Fibroblast of upper back skin (primary cell): Measurements from ENCODE around the gene SLC1A3.
A peak's percentile ranks its signal among the peaks of the same experiment; 100 is the strongest.
"Not testable (repeated sequence)": the region's sequence is repeated elsewhere in the genome, so short reads cannot be mapped to it uniquely, and the experiment has no call there.

ENCODE experiments used
- DNase-seq: peaks from one replicate; pipeline ENCODE4 v3.0.0-alpha.2; 2013

Gene SLC1A3

DNA sequence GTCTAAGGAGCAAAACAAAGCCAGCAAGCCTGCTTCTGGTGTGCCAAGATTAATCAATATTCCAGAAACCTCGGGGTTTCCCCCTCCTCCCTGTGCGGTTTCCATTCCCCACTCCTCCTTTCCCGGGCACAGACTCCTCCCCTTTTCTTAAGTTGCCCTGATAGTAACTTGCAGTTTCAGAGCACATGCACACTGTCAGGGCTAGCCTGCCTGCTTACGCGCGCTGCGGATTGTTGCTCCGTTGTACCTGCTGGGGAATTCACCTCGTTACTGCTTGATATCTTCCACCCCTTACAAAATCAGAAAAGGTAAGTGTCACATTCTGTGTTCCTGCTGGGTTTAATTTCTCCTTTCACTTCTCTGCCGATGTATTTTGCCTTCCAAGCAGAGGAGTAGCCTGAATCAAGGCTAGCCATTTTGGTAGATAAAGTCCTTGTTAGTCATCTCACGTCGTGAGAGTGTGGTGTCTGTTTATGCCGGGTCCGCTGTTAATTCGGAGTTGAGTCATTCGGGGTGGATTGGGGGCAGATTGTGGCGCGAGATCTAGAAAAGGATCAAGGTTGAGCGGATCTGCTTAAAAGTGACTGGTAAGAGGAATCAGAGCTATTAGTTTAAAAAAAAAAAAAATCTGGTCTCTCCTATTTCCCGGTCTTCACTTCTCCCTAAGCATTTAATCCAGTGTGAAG, at the start of gene SLC1A3:
Gene SLC1A3 (plus strand): TSS at position 179 of the 686 bp plus-strand sequence. CDS start 1,818 bp downstream, outside the sequence.
- DNase-seq: peak; percentile 81

DNA sequence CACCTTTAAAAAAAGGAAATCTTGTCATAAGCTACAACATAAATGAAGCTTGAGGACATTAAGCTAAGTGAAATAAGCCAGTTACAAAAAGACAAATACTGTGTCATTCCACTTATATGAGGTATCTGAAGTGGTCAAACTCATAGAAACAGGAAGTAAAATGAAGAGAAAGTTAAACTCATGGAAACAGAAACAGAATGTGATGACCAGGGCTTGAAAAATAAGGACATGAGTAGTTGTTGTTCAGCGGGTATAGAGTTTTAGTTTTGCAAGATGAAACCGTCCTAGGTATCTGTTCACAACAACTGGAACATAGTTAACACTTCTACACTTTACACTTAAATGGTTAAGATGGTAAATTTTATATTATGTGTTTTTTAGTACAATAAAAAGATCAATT, 47.8 kb upstream of the SLC1A3 start:
- no peak for DNase-seq

DNA sequence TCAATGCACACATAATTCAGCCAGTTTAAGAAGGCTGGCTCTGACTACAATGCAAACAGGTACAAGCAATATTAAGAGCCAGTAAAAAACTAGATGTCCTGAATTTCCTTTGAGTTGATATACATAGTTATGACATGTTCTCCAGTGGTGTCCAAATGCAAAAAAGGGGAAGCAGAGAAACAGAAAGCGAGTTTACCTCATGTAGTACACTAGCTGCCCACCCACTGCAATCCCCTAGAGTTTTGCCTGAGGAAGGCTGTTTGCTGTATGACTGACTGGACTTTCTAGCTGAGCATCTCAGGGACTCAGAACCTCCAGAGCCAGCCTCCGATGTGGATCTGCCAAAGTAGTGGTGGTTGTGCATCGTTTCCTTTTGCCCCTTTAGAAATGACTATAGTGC, 44.8 kb upstream of the SLC1A3 start:
- DNase-seq: no peak

DNA sequence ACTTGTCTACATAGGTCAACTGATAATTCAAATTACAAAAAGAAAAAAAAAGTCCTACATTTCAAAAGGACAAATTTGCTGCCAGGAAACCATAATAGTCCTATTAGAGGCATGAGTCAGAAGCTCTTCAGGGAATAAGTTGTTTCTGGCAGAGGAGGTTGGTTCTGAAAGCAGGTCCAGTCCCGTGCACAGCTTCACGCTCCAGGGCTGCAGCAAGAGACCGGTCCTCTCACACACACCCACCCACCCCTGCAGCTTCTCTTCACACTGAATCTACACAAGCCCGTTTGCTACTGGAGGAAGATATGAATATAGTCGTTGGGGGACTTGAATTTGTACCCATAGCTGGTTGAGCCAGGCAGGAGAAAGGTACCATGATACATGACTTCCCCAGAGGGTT, 36.9 kb upstream of the SLC1A3 start:
- DNase-seq: peak; percentile 68

DNA sequence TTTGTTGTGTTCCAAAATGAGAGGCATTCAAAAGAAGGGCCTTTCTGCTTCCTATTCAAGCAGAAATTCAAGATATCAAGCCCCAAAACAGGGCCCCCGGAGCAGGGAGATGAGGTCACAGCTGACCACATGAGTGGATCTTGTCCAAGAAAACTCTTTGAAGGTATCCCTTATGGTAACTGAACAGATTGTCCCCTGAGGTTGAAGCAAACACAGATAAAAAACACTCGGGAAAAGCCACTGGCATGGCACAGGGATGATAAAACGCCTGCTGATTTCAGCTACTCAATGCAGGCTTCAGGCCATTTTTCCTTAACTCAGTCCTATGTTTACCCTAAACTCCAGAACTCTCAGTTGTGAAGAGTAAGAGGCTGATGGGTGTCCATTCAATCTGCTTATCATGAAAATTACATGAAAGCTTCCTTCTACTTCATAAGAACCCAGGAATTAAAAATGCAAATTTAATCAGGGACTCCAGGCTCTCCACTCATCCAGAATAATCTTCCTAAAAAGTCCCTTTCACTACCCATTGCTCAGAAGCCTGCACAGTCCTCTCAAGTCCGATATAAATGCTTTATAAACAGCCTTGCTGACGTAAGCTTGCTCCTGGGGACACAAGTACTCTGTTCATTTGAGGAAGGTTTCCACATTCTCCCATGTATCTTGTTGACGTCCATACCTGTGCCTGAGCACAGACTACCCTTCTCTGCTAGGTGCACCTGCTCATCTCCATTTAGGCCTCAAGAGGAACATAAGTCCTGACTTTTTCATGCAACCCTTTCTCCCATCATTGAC, 35.9 kb upstream of the SLC1A3 start:
- DNase-seq: peak; percentile 83

DNA sequence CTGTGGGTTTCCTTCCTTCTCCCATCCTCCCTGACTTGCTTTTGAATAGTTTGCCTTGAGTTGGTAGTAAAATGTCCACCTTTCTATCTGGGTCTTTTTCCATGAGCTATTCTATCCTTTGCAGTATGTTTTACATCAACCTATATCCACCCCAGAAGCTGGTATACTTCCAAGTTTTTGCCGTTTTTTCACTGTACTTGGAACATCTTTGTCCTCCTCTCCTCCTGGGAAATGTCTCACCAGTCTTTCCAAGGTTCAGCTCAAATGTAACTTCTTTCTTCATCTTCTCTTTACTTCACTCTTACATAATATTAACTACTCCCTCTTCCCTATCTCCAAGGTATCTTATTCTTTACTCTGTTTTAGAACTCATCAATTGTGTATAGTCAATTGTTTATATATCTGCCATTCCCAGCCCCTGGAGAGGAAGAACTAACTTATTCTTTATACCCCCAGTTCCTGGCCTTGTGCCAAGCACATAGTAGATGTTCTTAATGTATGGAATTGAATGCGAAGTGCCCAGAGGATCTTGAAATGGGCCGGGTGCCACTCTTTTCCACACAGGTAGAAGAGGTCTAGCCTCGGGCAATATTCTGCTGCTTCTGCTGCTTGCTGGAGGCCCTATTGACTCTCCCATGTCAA, 34.9 kb upstream of the SLC1A3 start:
- peak; percentile 17 for DNase-seq

DNA sequence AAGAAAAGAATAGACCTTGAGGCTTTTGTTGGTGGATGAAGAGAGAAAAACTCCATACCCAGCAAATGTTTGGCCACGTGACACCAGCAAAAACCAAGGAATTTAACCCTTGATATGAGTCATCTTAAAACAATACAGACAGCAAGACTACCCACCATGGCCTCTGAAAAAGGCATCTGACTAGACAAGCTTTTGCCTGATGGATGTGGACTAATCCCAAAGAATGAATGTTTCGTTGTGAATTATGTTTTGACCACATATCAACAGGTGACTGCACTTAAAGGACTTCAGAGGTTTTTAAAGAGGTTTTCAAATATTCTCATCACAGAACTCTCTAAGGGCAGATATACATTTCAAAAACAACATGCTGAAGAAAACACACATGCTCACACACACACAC, 33.0 kb upstream of the SLC1A3 start:
- peak; percentile 98 for DNase-seq

DNA sequence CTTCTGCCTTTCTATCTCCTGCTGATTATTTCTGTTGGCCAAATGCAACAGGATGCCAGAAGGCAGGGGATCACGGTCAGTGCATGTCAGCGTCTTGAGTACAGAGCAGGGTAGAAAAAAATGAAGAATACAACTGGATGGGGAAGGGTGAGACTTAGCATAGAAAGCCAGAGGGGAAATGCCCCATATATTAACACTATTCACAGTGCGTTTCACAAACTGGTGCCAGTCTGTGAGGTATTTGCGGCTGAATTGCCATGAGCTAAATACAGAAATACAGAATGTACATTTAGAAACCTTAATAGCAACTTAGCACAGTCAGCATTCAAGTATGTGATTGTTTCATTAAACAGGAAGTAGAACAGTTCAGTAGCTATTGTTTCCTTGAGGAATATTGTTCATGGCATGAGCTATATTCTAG, 31.0 kb upstream of the SLC1A3 start:
- peak; percentile 70 for DNase-seq

DNA sequence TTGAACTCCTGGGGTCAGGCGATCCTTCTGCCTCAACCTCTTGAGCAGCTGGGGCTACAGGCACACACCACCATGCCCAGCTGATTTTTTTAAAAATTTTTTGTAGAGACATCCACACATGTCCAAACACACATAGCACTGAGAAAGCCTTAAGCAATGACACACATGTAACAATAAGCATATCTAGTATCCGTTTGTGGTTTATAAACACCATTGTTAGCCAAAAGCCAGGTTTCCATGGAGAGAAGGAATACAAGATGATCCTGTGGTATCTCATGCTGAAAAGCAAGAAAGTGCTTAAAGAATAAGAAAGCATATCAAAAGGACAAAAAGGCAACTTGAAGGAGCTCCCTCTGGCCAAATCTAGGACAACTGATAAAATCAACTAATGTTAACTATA, 29.7 kb upstream of the SLC1A3 start:
- DNase-seq: no peak

DNA sequence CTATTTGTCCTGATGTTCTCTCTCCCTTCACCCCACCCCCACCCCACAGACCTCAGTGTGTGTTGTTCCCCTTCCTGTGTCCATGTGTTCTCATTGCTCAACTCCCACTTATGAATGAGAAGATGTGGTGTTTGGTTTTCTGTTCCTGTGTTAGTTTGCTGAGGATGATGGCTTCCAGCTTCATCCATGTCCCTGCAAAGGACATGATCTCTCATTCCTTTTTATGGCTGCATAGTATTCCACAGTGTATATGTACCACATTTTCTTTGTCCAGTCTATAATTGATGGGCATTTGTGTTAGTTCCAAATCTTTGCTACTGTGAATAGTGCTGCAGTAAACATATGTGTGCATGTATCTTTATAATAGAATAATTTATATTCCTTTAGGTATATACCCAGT, 26.5 kb upstream of the SLC1A3 start:
- not testable (repeated sequence) for DNase-seq

DNA sequence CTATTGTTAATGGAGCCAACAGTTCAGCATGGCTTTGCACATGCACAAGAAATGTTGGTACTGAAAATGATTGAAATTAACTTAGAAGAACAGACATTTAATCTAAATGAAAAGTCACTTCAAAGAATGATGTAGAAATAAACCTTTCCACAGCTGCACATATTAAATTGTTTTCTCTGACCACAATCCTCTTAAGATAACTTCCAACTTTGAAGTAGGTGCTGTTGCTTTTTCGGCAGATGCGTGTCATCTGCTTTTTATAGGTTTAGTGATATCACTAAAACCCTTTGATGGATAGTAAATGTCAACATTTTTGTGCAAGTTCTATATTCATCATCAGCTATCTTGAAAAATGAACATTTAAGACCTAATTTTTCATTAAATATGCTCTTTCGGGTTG, 25.3 kb upstream of the SLC1A3 start:
- DNase-seq: no peak

DNA sequence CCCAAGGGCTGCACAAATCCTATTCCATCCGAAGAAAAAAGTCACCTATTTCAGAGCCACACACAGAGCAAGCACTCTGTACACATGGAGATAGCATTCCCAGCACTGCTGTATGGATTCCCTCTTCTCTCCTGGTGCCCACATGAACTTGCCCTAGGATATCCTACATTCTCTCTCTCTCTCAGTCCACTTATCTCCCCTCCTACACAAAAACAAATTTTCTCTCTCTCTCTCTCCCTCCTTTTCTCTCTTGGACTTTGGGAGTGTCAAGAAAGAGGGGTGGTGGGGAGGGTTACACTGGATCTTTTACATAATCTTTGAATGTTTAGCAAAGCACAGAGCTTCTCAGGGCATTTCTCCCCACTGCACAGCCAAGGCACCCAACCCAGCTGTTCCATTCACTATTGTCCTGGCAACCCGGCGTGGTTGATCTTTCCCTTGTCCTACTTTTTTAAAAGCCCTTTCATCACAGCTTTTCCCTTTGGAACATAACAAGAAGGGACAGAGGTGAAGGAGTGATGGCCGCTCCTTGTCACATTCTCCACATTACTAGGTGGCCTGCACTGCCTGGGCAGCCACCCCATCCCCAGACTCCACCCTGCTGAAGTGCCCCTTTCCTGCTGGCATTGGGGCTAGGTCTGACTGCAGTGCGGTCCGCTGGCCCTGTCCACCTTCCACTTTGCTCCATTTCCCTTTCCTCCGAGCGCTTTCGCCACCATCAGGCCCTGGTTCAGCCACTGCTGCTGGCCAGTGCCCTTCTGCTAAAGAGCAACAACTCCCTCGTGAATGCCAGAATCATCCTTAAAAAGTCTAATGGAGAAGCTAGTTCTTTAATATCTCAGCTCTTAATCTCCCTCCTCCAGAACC, 22.2 kb upstream of the SLC1A3 start:
- DNase-seq: no peak

DNA sequence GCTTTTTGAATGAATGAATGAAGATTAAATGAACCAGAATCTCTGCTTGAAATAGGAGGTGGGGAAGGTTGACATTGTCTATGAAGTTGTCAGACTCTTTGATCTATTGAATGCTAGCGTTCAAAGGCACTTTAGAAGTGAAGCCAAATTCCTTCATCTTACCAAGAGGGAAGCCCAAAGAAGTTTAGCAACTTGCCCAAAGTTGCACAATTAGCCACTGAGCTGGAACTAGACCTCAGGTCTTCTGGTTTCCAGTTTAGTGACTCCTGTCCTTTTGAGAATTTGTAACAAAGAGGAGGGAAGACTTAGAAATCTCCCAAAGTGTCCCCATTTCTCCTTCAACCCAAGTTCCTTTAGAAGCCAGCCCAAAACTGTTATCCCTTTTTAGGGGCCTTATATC, 20.7 kb upstream of the SLC1A3 start:
- DNase-seq: no peak

DNA sequence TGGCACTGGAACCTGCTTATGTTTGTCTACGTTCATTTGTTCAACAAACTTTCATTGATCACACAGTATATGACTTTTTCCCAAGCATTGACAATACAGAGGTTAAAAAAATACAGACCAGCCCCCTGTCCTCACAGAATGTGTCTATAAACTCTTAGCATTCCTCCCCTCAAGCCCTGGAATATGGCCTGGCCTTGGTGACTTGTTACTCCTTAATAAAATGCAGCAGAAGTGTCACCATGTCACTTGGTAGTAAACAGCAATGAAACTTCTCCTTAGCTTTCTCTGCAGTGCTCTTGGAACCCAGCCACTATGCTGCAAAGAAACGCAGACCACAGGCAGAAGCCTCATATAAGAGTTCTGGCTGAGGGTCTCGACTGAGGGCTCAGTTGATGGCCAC, 19.1 kb upstream of the SLC1A3 start:
- DNase-seq: no peak

DNA sequence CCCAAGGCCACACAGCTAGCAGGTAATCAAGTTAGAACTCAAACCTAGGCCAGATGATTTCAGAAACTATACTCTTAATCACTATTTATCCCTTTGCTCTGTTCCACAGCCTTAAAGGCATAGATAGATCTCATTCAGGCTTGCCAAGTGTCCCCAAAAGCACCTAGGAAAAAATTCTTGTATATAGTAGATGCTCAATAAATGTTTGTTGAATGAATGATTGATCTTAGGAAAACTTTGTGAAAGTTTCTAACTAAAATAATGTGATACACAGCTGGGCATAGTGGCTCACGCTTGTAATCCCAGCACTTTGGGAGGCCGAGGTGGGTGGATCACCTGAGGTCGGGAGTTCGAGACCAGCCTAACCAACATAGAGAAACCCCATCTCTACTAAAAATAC, 16.7 kb upstream of the SLC1A3 start:
- not testable (repeated sequence) for DNase-seq

DNA sequence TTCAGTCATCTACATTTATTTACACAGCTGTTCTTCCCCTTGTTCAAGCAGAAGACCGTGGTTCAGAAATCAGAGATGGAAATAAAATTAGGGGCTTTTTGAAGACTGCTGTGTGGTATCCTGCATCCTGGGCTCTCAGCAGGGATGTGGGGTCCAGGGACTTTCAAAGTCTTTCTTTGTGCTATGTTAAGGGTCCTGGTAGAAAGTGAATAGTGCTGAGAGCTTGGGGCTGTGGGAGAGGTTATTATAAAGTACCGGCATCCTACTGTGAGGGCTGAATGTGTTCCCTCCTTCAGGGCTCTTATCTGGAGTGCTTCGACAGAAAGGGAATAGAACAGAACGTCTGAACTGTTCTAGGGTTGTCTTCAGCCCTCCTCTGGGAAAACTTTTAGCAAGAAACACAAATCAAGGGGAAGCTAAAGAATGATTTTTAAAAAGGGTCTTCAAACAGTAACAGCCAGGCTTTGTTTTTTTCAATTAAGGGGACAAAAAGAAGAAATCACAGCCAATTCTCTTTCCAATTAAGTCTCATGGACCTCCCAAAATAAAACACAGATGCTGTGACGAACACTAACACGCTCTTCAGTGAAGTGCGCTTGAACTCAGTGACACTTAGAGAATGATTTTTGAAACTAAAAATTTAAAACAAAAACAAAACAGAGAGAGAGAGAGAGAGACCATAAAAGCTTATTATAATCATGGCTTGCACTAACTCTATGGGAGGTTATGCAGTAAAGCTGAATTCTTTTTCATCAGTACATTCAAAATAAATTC, 15.7 kb upstream of the SLC1A3 start:
- no peak for DNase-seq

DNA sequence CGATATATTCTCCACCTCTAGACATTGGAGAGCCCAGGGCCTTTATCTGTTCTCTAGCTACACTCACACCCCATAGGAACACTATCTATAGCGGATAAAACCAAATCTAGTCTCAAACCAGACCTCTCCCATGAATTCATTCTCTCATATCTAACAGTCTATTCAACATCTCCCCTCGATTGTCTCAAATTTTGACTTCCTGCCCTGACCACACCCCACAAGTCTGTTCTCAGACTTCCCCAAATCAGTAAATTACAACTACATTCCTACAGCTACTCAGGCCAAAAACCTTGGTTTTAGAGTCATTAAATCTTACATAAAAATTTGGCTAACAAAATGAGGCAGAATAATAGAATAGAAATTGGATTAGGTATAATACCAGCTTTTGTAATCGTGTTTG, 12.5 kb upstream of the SLC1A3 start:
- DNase-seq: no peak

DNA sequence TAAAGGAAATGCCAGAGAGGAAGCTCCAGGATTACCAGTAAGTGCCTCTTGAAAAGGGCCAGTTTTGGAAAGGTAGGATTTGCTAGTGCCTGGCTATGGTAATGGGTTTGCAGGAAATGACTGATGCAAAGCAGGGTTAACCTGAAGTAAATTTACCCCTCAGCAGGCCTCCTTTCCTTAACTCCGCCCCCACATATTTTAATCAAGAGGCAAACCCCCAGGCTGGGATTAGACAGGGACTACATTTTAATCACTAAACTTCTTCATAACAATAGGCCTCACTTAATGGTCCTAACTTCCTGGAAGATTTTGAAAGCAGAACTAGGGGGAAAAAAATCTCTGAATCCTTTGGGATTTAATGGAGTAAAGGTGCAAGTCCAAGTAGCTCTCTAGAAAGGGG, 10.2 kb upstream of the SLC1A3 start:
- DNase-seq: no peak

DNA sequence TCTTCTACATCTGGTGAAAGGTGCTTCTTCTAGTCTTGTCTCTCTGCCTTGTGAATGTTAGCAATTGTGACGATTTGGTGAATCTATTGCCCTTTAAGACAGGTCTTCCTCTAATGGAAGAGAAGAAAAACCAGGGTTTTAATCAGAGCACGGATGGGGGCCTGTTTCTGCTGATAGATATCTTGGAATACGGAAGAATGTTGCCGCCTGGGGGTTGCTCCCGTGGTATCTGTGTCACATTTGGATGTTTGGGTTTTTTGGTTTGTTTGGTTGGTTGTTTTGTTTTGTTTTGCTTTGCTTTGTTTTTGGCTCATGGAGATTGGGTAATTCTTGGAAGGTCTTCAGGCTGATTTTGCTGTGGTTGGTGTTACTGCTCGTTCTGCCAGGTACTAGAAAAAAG, 9.7 kb upstream of the SLC1A3 start:
- no peak for DNase-seq

DNA sequence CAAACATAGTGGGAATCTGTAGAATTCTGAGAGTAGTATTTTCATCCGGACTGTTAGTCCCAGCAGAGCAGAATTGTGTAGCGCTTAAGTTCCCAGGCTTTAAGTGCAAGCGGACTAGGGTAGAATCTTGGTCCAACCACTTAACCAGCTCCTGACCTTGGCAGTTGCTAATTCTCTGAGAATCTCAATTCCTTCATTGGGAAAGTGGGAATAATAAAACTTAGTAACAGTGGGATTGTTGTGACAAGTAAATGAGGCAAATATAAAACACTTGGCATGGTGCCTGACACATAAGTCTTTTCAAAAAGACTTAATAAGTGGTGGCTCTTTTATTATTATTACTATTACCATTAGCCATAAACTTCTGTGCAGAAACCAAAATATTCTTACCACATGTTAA, 8.4 kb upstream of the SLC1A3 start:
- no peak for DNase-seq

DNA sequence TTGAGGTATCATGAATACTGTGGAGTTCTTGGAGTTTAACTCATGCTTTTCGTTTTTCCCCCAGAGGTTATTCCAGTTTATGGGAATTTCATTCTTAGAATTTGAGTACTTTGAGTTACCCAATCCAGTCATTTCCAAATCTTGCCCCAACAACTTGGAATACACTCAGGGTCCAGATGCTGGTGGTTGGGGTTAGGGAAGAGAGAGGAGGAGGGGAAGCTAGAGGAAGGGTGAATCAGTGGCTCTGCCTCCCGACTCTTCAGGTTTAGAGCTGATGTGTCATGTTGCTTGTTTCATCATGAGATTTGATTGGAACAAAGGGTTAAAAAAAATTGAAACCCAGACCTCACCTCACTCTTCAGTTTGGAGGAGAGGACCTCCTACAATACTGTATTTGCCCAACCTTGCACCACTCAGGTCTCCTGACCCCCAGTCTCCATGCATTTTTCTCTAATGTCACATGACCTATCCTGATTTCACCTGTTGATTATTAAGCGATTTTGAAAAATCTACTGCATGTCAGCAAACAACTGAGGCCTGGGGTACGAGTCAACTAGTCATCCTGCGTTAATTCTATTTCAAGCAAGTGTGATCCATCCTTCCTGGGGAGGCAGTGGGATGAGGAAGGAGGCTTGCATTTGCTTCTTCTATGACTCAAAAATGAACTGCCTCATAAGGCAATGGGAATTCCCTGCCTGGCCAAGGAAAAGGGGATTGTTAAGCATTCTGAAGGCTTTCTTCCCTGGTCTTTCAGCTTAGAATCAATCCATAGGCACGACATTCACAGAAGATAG, 6.2 kb upstream of the SLC1A3 start:
- peak; percentile 95 for DNase-seq
